NOMO-1 treated with DMSO at 0.1 percent for 48 hours (cell line): Measurements from ENCODE around the gene METAP1.
"Not testable (repeated sequence)": the region's sequence is repeated elsewhere in the genome, so short reads cannot be mapped to it uniquely, and the experiment has no call there.

ENCODE experiments used
- DNase-seq: peaks from one replicate; lab custom pipeline; 2025; ENCODE audit not compliant: unreplicated experiment; lab: John Stamatoyannopoulos, UW

METAP1 gene

DNA sequence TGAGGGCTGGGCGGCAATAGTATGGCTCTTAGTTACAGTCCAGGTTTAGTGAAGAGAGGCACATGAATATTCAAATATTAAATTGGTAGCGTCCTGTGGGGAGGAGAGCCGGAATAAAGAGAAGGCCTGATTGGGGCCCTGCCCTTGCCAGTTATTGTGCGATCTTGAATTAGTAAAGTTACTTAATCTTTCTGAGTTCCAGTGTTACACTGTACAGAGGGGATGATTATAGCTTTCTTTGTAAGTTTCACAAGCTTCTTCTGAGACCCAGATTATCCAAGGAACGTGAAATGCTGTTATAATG lies 1.2 kb downstream of the METAP1 start:
- DNase-seq = peak; percentile 11

DNA sequence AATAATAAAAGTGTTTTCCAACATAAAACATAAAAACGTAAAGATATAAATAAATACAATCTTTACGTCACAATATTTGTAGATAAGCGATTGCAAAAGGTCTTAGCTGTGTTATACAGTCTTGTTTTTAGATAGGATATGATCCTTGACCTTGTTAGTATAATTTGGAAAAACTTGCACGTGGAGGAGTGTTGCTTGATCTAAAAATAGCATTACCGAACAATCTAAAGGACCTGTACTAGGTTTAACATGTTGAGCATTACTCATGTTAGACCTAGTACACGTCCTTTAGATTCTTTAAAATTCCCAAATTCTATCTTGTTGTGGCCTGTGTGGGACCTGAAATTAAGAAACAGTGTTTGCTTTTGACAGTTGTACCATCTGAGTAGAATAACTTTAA lies 1.6 kb downstream of the METAP1 start:
- DNase-seq = no peak

DNA sequence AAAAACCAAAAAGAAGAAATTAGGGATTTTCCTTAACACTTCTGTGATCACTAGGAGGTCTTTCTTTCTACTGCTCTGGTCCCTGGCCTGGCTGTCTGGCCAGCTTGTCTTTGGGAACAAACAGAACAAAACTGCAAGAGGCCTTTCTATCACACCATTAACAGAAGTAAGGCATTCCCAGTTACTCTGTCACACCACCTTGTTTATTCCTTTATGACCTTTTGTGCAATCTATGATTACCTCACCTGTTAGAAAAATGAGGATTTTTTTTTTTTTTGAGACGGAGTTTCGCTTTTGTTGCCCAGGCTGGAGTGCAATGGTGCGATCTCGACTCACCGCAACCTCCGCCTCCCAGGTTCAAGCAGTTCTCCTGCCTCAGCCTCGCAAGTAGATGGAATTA lies 3.0 kb downstream of the METAP1 start:
- no peak for DNase-seq

DNA sequence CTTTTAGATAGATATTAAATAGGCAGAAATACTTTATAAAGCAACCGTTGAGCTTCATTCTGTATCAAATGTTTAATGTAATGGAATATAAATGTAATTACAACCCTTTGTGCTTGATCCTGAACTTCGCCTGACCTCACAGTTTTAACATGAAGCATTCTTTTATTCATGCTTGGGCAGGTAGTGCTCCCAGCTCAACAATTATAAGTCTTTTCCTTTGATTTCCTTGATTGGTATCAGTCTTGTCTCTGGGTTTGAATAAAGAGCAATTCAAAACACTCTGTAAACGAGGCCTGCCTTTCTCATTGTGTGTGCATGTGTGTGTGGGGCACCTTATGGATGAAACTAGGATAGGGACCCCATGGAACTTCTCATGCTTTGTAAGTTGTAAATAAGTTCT lies 6.8 kb downstream of the METAP1 start:
- DNase-seq = no peak

DNA sequence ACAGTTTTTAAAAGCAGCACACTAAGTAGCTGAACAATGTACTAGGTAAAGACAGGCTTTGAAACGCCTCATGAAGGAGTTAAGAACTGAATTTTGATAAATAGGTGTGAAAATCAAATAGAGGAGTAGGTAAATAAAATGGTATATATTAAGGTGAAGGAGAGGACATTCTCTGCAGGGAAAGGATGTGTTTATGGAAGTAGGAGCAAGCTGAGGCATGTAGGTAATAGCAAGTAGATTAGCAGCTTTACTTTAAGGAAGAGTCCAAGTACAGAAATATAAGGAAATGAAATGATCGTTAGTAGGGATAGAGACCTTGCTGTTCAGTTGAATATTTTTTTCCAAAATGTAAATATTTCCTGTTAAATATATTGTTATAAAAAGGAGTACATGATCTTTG lies 12.5 kb downstream of the METAP1 start:
- DNase-seq = no peak

DNA sequence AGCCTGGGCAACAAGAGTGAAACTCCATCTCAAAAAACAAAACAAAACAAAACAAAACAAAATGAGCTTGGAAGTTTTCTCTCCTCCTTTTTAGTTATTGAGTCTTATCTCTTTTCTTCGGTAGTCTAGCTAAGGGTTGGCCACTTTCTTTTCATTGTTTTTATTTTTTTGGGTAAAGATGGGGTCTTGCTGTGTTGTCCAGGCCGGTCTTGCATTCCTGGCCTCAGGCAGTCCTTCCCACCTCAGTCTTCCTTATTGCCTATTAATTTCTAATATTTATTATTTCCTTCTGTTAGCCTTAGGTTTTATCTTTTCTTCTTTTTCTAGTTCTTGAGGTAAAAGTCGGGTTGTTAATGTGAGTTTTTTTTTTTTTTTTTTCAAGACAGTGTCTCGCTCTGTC lies 16.4 kb downstream of the METAP1 start:
- DNase-seq = no peak

DNA sequence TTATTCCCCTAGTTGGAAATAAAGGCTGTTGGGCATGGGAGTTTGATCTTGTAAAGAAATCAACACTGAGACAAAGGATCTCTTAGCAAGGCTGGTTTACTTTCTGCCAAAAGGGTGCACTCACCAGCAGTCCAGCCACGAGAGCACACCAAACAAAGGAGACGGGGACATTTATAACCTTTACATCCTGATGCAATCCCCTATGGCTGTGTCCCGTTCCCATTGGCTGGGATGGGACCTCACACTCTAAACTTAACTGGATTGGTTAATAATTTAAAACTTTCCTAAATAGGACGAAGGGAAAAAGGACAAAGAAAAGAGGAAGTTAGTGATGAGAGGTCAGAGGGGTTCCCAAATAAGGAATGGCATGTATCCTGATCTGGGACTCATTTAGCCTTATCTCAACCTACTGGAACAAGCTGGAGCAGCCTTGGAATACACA lies 17.9 kb downstream of the METAP1 start:
- no peak for DNase-seq

DNA sequence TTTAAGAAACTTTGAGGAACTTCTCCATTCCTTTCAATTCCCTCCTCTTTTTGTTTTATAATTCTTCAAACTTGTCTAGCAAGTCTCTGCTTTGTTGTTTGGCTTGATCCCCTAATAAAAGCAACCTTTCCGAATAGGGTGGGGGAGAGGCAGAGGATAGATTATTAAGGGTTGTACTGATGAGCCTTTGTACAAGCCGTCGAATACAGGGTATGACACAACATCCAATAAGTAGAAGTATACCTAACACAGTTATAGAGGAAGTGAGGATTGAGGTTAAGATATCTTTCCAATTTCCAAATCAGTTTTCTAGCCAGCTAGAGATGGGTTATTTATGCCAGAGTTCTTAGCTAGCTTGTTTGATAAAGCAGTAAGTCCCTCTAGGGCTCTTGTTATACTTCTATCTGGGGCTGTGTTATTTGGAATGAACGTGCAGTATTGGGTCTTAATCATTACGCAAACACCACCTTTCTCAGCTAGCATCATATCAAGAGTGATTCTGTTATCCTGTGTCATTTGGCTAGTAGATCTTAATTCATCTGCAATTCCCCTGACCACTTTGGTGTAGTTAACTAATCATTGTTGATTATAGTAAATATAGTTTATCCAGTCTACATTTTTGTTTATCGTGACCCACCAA lies 18.5 kb downstream of the METAP1 start:
- peak; percentile 30 for DNase-seq

DNA sequence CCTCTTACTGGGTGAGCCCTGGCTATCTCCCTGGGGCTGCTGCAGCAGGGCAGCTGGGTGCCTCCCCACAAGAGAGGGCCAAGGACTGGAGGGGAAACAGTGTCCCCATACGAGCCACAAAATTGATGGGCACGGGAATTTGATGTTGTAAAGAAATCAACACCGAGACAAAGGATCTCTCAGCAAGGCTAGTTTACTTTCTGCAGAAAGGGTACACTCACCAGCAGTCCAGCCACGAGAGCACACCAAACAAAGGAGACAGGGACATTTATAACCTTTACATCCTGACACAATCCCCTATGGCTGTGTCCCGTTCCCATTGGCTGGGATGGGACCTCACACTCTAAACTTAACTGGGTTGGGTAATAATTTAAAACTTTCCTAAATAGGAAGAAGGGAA lies 25.9 kb downstream of the METAP1 start:
- no peak for DNase-seq

DNA sequence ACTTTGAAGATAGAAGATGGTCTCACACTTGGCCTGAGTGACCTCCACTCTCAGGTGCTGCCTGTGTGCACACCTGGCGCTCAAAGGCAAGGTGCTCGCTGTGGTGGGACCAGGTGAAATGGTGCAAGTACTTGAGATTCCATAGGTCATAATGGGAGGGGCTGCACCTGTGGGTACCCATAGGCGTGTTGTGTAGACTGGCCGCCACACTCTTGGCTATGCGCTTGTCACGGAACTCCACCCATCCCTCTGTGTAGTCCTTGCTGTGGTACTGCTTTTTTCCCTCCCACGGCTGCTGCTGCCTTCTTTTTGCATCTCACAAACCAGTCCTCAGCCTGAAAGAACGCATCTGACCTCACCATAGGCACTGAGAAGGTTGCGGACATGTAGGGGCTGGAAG lies 27.0 kb downstream of the METAP1 start:
- DNase-seq = no peak

DNA sequence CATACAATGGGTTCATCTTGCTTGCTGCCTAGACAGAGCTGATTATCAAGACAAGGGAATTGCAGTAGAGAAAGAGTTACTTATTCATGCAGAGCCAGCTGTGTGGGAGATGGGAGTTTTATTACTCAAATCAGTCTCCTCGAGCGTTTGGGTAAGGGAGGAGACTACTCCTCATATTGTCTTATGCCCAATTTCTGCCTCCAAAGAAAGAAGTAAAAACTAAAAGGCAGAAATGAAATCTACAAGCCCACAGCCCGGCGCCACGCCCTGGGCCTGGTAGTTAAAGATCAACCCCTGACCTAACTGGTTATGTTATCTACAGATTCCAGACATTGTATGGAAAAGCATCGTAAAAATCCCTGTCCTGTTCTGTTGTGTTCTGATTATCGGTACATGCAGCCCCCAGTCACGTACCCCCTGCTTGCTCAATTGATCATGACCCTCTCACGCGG lies 28.3 kb downstream of the METAP1 start:
- not testable (repeated sequence) for DNase-seq

DNA sequence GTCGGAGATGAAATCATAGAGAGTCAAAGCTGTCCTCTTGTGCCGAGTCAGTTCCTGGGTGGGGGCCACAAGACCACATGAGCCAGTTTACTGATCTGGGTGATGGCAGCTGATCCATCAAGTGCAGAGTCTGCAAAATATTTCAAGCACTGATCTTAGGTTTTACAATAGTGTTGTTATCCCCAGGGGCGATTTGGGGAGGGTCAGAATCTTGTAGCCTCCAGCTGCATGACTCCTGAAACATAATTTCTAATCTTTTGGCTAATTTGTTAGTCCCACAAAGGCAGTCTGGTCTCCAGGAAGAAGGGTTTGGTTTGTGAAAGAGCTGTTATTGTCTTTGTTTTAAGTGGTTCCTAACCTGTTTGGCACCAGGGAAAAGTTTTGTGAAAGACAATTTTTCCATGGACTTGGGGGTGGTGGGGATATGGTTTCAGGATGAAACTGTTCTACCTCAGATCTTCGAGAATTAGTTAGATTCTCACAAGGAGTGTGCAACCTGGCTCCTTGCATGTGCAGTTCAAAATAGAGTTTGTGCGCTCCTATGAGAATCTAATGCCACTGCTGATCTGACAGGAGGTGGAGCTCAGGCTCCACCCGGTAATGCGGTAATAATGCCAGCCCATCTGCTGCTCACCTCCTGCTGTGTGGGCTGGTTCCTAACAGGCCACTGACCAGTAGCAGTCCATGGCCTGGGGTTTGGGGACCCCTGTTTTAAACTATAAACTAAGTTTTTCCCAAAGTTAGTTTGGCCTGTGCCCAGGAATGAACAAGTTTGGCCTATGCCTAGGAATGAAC lies 29.2 kb downstream of the METAP1 start:
- no peak for DNase-seq

DNA sequence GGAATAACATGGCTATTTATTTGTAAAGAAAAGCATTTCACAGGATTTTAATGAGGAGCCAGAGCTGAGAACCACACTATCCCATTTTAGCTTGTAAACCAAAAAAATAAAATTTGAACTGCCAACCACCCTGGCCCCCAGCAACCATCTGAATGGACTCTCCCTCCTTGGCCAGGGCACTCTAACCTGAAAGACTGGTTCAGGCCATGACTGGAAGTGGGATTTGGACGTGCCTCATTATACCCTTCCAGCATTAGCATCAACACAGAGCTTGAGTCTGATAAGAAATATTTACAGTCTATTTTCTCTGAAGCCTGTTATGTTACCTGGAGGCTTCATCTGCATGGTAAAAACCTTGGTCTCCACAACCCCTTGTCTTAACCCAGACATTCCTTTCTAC lies 30.0 kb downstream of the METAP1 start:
- DNase-seq = no peak

DNA sequence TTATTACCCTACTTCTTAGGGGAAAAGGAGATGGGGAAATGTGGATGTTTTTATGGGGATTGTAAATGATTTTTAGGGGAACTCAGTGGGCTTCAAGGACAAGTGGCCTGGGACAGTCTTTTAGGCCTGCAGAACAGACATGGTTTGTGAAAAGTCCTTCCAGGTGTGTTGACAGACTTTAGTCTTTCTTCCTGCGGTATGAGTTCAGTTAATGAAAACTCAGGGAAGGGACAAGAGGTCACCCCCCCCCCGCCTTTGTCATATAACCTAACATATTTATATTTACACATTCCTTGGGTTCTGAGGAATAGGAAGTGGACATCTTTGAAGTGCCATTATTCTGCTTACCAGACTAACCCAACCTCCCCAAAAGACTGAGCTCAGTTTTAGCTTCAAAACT lies 31.8 kb downstream of the METAP1 start:
- no peak for DNase-seq

DNA sequence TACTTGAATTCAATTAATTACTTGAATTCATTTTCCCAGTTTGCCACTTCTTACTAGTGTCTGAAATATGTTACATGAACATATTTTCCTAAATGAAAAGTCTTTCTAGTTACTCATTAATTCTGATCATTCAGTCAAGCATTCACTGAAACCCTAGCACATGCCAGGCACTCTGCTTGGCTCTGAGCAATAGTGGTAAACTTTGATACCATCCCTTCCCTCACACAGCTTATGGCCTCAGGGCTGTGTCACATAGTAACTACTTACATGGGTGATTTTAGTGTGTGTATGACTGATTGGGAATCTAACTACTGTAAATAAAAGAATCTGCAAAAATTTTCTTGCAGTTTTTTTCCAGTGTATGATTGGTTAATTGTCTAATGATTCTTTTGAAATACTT lies 32.7 kb downstream of the METAP1 start:
- no peak for DNase-seq

DNA sequence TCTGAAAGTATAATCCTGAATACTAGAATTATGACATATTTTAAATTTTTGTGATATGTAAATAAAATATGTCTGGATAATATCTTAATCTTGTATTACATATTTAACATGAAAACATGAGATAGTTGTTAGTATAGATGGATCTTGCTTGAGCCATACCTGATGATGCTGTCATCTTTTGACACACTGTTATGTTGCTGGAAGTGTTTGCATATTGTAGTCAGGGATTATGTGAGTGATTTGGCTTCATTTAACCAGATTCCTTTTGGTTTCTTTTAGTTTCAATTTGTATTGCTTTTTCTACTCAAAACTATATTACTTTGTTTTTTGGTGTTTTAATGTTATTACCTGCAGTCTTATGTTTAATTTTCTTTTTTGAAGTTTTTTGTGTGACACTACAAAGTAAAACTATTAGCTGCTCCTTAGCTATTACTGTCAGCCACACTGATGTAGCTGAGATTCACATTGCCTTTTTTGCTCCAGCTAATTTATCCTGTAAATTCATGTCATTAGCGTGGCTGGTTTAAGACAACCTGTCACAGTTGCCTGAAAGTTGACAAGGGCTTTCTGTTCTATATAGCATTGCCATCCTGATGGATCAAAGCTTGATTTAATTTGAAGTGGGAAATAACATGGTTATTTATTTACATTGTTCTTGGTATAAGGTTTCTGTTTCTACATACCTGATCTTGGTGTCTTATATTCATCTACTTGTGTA lies 33.7 kb downstream of the METAP1 start:
- no peak for DNase-seq

DNA sequence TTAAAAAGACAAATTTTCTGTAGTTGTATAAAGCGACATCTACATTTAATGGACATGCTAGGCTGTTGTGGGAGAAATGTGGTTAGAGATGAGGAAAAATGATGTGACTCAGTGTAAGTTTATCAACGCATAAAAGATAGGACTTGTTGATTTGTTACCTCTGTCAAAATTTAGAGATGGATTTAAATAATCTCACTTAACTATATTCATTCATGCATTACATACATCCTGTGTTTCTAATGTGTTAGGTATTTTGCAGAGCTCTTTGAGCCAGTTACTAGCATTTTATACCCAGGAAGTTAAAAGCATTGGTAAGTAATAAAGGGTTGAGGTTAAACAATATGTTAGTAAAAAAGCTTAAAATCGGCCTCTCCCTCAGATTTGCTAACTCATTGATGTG lies 34.3 kb downstream of the METAP1 start:
- DNase-seq = no peak

DNA sequence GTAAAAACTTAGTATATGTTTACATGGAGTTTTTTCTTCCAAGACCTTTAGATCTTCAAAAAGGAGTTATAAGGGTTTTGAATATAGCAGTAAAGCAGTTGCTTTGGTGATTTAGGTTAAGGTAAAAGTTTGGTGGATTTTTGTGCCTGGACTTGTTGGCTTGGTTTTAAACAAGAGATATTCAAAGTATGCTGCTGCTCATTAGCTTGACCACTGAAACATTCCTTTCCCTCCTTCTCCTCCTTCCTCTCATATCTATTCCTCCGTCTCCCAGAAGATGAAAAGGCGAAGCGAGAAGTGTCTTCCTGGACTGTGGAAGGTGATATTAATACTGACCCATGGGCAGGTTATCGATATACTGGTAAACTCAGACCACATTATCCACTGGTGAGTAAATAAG lies 38.4 kb downstream of the METAP1 start:
- DNase-seq = no peak

DNA sequence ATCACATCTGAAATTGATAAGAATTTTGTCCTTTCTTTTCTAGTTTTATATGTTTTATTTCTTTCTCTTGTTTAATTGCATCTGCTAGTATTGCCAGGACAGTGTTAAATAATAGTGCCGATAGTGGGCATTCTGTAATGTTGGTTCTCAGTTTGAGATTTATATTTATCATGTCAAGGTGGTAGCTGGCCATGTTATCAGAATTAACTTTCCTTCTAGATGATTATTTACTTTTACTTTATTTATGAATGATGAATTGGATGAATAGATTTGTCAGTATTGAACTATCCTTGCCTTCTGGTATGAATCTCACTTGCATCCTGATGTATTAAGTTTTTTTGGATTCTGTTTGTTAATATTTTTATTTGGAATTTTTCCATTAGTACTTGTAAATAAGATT lies 42.7 kb downstream of the METAP1 start:
- DNase-seq = no peak

DNA sequence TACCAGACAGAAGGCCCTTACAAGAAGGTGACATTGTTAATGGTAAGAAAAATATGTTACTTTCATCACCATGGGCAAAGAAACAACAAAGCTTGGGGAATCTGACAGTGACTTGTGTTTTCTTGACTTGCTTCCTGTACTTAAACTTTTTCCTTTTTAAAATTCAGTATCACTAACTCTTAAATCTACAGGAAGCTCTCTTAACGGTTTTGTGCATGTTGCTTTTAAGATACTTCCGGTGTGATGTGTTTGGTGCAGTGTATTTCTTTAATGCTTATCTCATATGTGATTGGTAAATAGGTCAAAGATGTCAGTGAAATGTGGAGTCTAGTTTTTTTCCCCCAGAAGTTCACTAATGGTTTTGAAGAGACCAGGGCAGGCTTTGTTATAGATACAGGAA lies 47.8 kb downstream of the METAP1 start:
- DNase-seq = no peak

DNA sequence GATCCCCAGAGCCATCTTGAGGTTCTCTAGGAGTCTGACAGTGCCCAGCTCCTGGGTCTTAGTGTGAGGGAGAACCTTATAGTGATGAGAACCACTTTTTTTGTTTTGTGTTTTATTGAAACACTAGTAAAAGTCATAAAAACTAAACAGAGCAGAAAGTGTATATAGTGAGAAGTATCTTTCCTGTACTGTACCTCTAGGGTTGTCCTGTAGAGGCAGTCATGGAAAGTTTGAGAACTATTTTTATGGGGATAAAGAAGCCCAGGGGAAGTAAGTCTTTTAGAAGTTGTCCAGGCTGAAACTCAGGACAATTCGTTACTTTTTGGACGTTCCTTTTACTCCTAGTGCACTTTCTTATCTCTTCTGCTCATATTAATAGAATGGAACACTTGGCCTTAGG lies 52.2 kb downstream of the METAP1 start:
- DNase-seq = no peak

DNA sequence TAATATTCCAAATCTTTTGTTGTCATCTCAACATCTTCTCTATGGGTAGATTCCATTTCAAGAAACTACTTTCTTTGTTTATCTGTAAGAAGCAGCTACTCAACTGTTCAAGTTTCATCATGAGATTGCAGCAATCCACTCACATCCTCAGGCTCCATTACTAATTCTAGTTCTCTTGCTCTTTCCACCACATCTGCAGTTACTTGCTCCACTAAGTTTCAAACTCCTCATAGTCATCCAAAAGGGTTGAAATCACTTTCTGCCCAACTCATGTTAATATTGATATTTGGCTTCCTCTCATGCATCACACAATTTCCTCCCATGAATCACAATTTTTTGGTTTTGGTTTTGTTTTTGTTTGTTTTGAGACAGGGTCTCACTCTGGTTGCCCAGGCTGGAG lies 57.4 kb downstream of the METAP1 start:
- DNase-seq = no peak
